Activated CD8-positive, alpha-beta T cell treated with anti-CD3 and anti-CD28 coated beads for 36 hours (primary cell): ENCODE measurements around the gene ZNFX1. TPM values are rescaled to one million over a fixed set of nuclear protein-coding genes. Genes with fewer than 3 reads are reported as not detected.

Experiments used
- ATAC-seq: fragments of 200-7000 bp; cut with Tn5 transposase; one replicate; pipeline ENCODE4 v1.10.0; 2021; ENCODE audit warnings: mild to moderate bottlenecking, moderate library complexity
- CTCF ChIA-PET: fragments of 350-600 bp; sonication (Branson Sonifier 250); formaldehyde crosslinking; loops from one replicate; lab custom pipeline; 2021; ENCODE audit warnings: antibody characterized with exemption; lab: Charles Lee
- POLR2A ChIA-PET: fragments of 350-600 bp; sonication (Branson Sonifier 250); formaldehyde crosslinking; loops from one replicate; lab custom pipeline; 2021; ENCODE audit warnings: antibody characterized with exemption; lab: Charles Lee
- DNase-seq: peaks from one replicate; pipeline ENCODE4 v3.0.0-alpha.2; 2020
- H3K27ac Mint-ChIP-seq: one replicate; pipeline ENCODE4 v1.8.0; 2021; ENCODE audit warnings: mild to moderate bottlenecking, mixed read lengths
- H3K27me3 Mint-ChIP-seq: one replicate; pipeline ENCODE4 v1.8.0; 2021; ENCODE audit warnings: mixed read lengths
- H3K36me3 Mint-ChIP-seq: one replicate; pipeline ENCODE4 v1.8.0; 2021; ENCODE audit warnings: low read depth, mixed read lengths
- H3K4me1 Mint-ChIP-seq: one replicate; pipeline ENCODE4 v1.8.0; 2021; ENCODE audit warnings: low read depth, mixed read lengths
- H3K4me3 Mint-ChIP-seq: one replicate; pipeline ENCODE4 v1.8.0; 2021; ENCODE audit warnings: mild to moderate bottlenecking, moderate library complexity, mixed read lengths
- H3K9me3 Mint-ChIP-seq: one replicate; pipeline ENCODE4 v1.8.0; 2021; ENCODE audit warnings: mixed read lengths
- intact Hi-C: fragments of 100-400 bp; cut with micrococcal nuclease; formaldehyde crosslinking; loops from one replicate; pipeline ENCODE4 v1.10.0; 2022
- total RNA-seq, 2 experiments: library from RNA; stranded (reverse); gene quantifications; one replicate each; pipeline ENCODE4 v1.2.3, GENCODE V29; 2021
- TF ChIP-seq, protein P1 (sequence below): fragments of 200-600 bp; IDR thresholded peaks from one replicate; pipeline ENCODE4 v1.8.0; 2022; ENCODE audit warnings: antibody characterized with exemption, mild to moderate bottlenecking

The ZNFX1 gene
- total RNA-seq, 2 experiments from 2014 or later = 27.4 to 27.7 TPM

DNA sequence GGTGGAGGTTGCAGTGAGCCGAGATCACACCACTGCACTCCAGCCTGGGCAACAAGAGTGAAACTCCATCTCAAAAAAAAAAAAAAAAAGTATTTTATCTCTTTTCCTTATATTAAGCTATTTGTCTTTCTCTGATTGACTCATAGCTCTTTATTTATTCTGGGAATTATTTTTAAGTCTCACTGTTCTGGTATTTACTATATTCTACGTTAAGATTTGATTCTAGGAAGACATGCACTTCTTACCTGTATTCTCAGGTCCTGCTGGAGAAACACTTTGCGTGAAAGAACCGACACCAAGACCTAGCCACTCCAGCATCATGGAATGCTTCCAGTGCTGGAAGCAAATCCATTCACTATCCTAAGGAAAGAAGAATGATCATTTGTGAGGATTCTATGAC lies 17.6 kb downstream of the ZNFX1 start:
- H3K27me3 Mint-ChIP-seq = no peaks in the 10 kb centered on the region
- CTCF ChIA-PET = no interaction called here
- H3K9me3 Mint-ChIP-seq = no peaks in the 10 kb centered on the region
- H3K4me1 Mint-ChIP-seq = peaks cover 24% of the 10 kb centered on the region
- DNase-seq = no peak
- TF ChIP-seq, protein P1, sequence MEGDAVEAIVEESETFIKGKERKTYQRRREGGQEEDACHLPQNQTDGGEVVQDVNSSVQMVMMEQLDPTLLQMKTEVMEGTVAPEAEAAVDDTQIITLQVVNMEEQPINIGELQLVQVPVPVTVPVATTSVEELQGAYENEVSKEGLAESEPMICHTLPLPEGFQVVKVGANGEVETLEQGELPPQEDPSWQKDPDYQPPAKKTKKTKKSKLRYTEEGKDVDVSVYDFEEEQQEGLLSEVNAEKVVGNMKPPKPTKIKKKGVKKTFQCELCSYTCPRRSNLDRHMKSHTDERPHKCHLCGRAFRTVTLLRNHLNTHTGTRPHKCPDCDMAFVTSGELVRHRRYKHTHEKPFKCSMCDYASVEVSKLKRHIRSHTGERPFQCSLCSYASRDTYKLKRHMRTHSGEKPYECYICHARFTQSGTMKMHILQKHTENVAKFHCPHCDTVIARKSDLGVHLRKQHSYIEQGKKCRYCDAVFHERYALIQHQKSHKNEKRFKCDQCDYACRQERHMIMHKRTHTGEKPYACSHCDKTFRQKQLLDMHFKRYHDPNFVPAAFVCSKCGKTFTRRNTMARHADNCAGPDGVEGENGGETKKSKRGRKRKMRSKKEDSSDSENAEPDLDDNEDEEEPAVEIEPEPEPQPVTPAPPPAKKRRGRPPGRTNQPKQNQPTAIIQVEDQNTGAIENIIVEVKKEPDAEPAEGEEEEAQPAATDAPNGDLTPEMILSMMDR = no peak
- POLR2A ChIA-PET = interaction anchor here (0.8 to 2.3 kb wide), 7 partner anchors 9 to 44 kb away, joined by 3 to 7 read pairs (median 5); no protein-coding TSS in a partner anchor
- H3K36me3 Mint-ChIP-seq = peaks cover 72% of the 10 kb centered on the region
- intact Hi-C loops = no loop called here
- ATAC-seq = no peak
- peak overlapping the region; percentile 80 for H3K27ac Mint-ChIP-seq
- H3K4me3 Mint-ChIP-seq = no peak overlapping the region

GRCh38 chr20:49259799-49260198 lies 18.1 kb downstream of the ZNFX1 start:
- ChIA-PET CTCF (no interaction called here), POLR2A (interaction anchor here (0.8 to 2.3 kb wide), 6 partner anchors 10 to 20 kb away, joined by 3 to 7 read pairs (median 6); no protein-coding TSS in a partner anchor)
- H3K4me1 Mint-ChIP-seq = peaks cover 23% of the 10 kb centered on the region
- DNase-seq (no peak), ATAC-seq (no peak)
- no peaks in the 10 kb centered on the region for H3K27me3 Mint-ChIP-seq
- intact Hi-C loops = no loop called here
- no peaks in the 10 kb centered on the region for H3K9me3 Mint-ChIP-seq
- H3K36me3 Mint-ChIP-seq = peaks cover 69% of the 10 kb centered on the region
- no peak overlapping the region for H3K4me3 Mint-ChIP-seq
- TF ChIP-seq, protein P1 = no peak
- peak overlapping the region; percentile 80 for H3K27ac Mint-ChIP-seq

- TF ChIP-seq, protein P1 = no peak
- peaks cover 68% of the 10 kb centered on the region for H3K36me3 Mint-ChIP-seq
- H3K9me3 Mint-ChIP-seq = no peaks in the 10 kb centered on the region
- peak overlapping the region; percentile 80 for H3K27ac Mint-ChIP-seq
- peaks cover 23% of the 10 kb centered on the region for H3K4me1 Mint-ChIP-seq
- DNase-seq (no peak), ATAC-seq (peak; percentile 55)
- H3K27me3 Mint-ChIP-seq = no peaks in the 10 kb centered on the region
- POLR2A ChIA-PET = interaction anchor here (0.8 to 2.3 kb wide), 6 partner anchors 10 to 21 kb away, joined by 3 to 7 read pairs (median 4); no protein-coding TSS in a partner anchor
- intact Hi-C loops = no loop called here
- CTCF ChIA-PET = interaction anchor here (0.9 kb wide), 1 partner anchor 16 kb away, joined by 4 read pairs; no protein-coding TSS in a partner anchor
- no peak overlapping the region for H3K4me3 Mint-ChIP-seq
Measured at GRCh38 chr20:49259284-49259683, 18.6 kb downstream of the ZNFX1 start.

GRCh38 chr20:49256261-49256660 lies 21.6 kb downstream of the ZNFX1 start:
- Mint-ChIP-seq H3K4me1 (peaks cover 15% of the 10 kb centered on the region), H3K36me3 (peaks cover 67% of the 10 kb centered on the region), H3K9me3 (no peaks in the 10 kb centered on the region), H3K27ac (no peak overlapping the region), H3K27me3 (no peaks in the 10 kb centered on the region), H3K4me3 (no peak overlapping the region)
- ChIA-PET POLR2A (interaction anchor here (2.3 kb wide), 1 partner anchor 10 kb away, joined by 8 read pairs; no protein-coding TSS in a partner anchor), CTCF (interaction anchor here (2.2 kb wide), 1 partner anchor 10 kb away, joined by 12 read pairs; no protein-coding TSS in a partner anchor)
- DNase-seq (no peak), ATAC-seq (no peak)
- intact Hi-C loops = no loop called here
- TF ChIP-seq, protein P1 = no peak
